H1 (cell line): Measurements from ENCODE around the gene C17orf113. TPM values are rescaled to one million over a fixed set of nuclear protein-coding genes. Genes with fewer than 3 reads are reported as not detected.

Experiments
- CTCF ChIA-PET: fragments of 300-600 bp; sonication (Branson Sonifier 250); formaldehyde crosslinking; loops from one replicate; lab custom pipeline; 2021; ENCODE audit not compliant: partially characterized antibody; lab: Charles Lee
- POLR2A ChIA-PET: fragments of 300-600 bp; sonication (Branson Sonifier 250); formaldehyde crosslinking; loops from one replicate; lab custom pipeline; 2021; ENCODE audit warnings: inconsistent platforms; ENCODE audit not compliant: partially characterized antibody; lab: Charles Lee
- DNase-seq, 2 experiments: peaks; one replicate each; pipeline versions ENCODE4 v3.0.0 to v3.0.0-alpha.2; 2010 to 2022; ENCODE audit warnings: low spot score in 2 of 2, low read depth in 1 of 2, mixed read lengths in 1 of 2
- FAIRE-seq: peaks from 2 replicates; lab custom pipeline; 2011; peaks lifted over from hg19 to GRCh38; lab: Jason Lieb, UNC
- H2AFZ ChIP-seq: 2 replicates; pipeline ENCODE4 v1.8.1; 2012; ENCODE audit warnings: low read length, inconsistent platforms
- H2AK5ac ChIP-seq: 2 replicates; pipeline ENCODE4 v1.6.1; 2013; ENCODE audit warnings: low read depth, low read length
- H2BK120ac ChIP-seq: replicated peaks from 2 replicates; pipeline ENCODE3; 2013; ENCODE audit warnings: low read depth, low read length, inconsistent platforms
- H2BK12ac ChIP-seq: 2 replicates; pipeline ENCODE4 v1.6.1; 2013; ENCODE audit warnings: low read depth, low read length
- H2BK15ac ChIP-seq: 2 replicates; pipeline ENCODE4 v1.6.1; 2013; ENCODE audit warnings: low read length
- H2BK20ac ChIP-seq: 2 replicates; pipeline ENCODE4 v1.6.1; 2013; ENCODE audit warnings: low read length
- H2BK5ac ChIP-seq: 2 replicates; pipeline ENCODE4 v1.6.1; 2013; ENCODE audit warnings: low read depth, low read length
- H3K14ac ChIP-seq: 2 replicates; pipeline ENCODE4 v1.6.1; 2013; ENCODE audit warnings: inconsistent platforms; ENCODE audit not compliant: insufficient read length
- H3K18ac ChIP-seq: 2 replicates; pipeline ENCODE4 v1.6.1; 2013; ENCODE audit warnings: low read length; ENCODE audit errors: extremely low read depth
- H3K23ac ChIP-seq: 2 replicates; pipeline ENCODE4 v1.6.1; 2013; ENCODE audit warnings: inconsistent platforms; ENCODE audit not compliant: insufficient read length
- H3K23me2 ChIP-seq: 2 replicates; pipeline ENCODE4 v1.6.1; 2013; ENCODE audit warnings: low read depth, low read length
- H3K27ac ChIP-seq: 2 replicates; pipeline ENCODE4 v1.6.1; 2011; ENCODE audit warnings: low read depth, low read length, inconsistent platforms
- H3K27me3 ChIP-seq, 4 experiments: replicated peaks in 1 of 4; 1 replicate in 1 of 4; 2 replicates in 3 of 4; pipeline versions ENCODE4 v1.6.1 to v1.8.1; 2011 to 2013; ENCODE audit warnings: low read length in 3 of 4, mild to moderate bottlenecking in 3 of 4, inconsistent platforms in 2 of 4, mixed read lengths in 2 of 4, moderate library complexity in 1 of 4; ENCODE audit not compliant: control insufficient read depth in 3 of 4, insufficient read depth in 3 of 4; ENCODE audit errors: extremely low read depth in 1 of 4
- H3K36me3 ChIP-seq, 4 experiments: 2 replicates each; pipeline versions ENCODE4 v1.6.1 to v1.8.1; 2011 to 2013; ENCODE audit warnings: mild to moderate bottlenecking in 4 of 4, low read length in 3 of 4, moderate library complexity in 2 of 4, control low read depth in 1 of 4, inconsistent platforms in 1 of 4; ENCODE audit not compliant: insufficient read depth in 4 of 4, control insufficient read depth in 2 of 4
- H3K4ac ChIP-seq: replicated peaks from 2 replicates; pipeline ENCODE3; 2013; ENCODE audit warnings: low read length, low read depth, mixed read lengths, inconsistent platforms; ENCODE audit not compliant: insufficient read length
- H3K4me1 ChIP-seq, 4 experiments: replicated peaks in 1 of 4; 1 replicate in 1 of 4; 2 replicates in 3 of 4; pipeline versions ENCODE4 v1.6.1 to v1.8.1; 2011 to 2013; ENCODE audit warnings: low read length in 3 of 4, inconsistent platforms in 2 of 4, mixed read lengths in 1 of 4; ENCODE audit not compliant: insufficient read depth in 4 of 4, control insufficient read depth in 3 of 4
- H3K4me2 ChIP-seq, 2 experiments: 2 replicates each; pipeline versions ENCODE4 v1.6.1 to v1.8.1; 2011 to 2013; ENCODE audit warnings: low read depth in 2 of 2, low read length in 2 of 2, control low read depth in 1 of 2, inconsistent platforms in 1 of 2, mild to moderate bottlenecking in 1 of 2; ENCODE audit not compliant: insufficient read depth in 1 of 2
- H3K4me3 ChIP-seq, 4 experiments: fragments of 200-600, 300-600 bp in 1 of 4; sonication (generic), shearing (Covaris generic), sonication (Bioruptor Twin) in 1 of 4; 2 replicates each; pipeline versions ENCODE4 v1.5.1 to v1.8.1; 2011 to 2016; ENCODE audit warnings: low read length in 4 of 4, low read depth in 3 of 4, control low read depth in 2 of 4, inconsistent platforms in 2 of 4, mild to moderate bottlenecking in 2 of 4, mixed read lengths in 1 of 4, moderate library complexity in 1 of 4; ENCODE audit not compliant: insufficient read depth in 2 of 4; ENCODE audit errors: extremely low read depth in 1 of 4
- H3K56ac ChIP-seq: replicated peaks from 2 replicates; pipeline ENCODE3; 2013; ENCODE audit warnings: low read depth, mild to moderate bottlenecking, mixed read lengths, low read length, inconsistent platforms; ENCODE audit not compliant: insufficient read length
- H3K79me1 ChIP-seq: 2 replicates; pipeline ENCODE4 v1.6.1; 2013; ENCODE audit warnings: low read depth, low read length, control low read depth
- H3K79me2 ChIP-seq, 2 experiments: 2 replicates each; pipeline versions ENCODE4 v1.6.1 to v1.8.1; 2012 to 2013; ENCODE audit warnings: low read length in 2 of 2, mild to moderate bottlenecking in 2 of 2, inconsistent platforms in 1 of 2; ENCODE audit not compliant: insufficient read depth in 2 of 2, control insufficient read depth in 1 of 2
- H3K9ac ChIP-seq, 4 experiments: replicated peaks in 1 of 4; 1 replicate in 1 of 4; 2 replicates in 3 of 4; pipeline versions ENCODE4 v1.6.1 to v1.8.1; 2011 to 2013; ENCODE audit warnings: low read depth in 3 of 4, low read length in 3 of 4, control low read depth in 2 of 4, mild to moderate bottlenecking in 2 of 4, moderate library complexity in 2 of 4, inconsistent platforms in 1 of 4; ENCODE audit errors: extremely low read depth in 1 of 4
- H3K9me3 ChIP-seq, 2 experiments: 2 replicates each; pipeline versions ENCODE4 v1.6.1 to v1.8.1; 2012 to 2013; ENCODE audit warnings: mild to moderate bottlenecking in 2 of 2, moderate library complexity in 2 of 2, control low read depth in 1 of 2, inconsistent platforms in 1 of 2, low read depth in 1 of 2, low read length in 1 of 2, mixed read lengths in 1 of 2; ENCODE audit not compliant: insufficient read depth in 2 of 2
- H4K20me1 ChIP-seq, 2 experiments: replicated peaks in 1 of 2; 2 replicates each; pipeline versions ENCODE3 to v1.8.1; 2011 to 2013; ENCODE audit warnings: inconsistent platforms in 2 of 2, low read length in 2 of 2, mild to moderate bottlenecking in 1 of 2; ENCODE audit not compliant: insufficient read depth in 2 of 2, control insufficient read depth in 1 of 2
- H4K5ac ChIP-seq: 2 replicates; pipeline ENCODE4 v1.6.1; 2013; ENCODE audit warnings: low read length, low read depth, mixed read lengths, inconsistent platforms; ENCODE audit not compliant: insufficient read length
- H4K8ac ChIP-seq: 2 replicates; pipeline ENCODE4 v1.8.0; 2013; ENCODE audit warnings: mild to moderate bottlenecking, moderate library complexity, low read length, inconsistent platforms; ENCODE audit not compliant: insufficient read depth; ENCODE audit errors: extremely low read depth
- H4K91ac ChIP-seq: replicated peaks from 2 replicates; pipeline ENCODE3; 2013; ENCODE audit warnings: low read length, mixed read lengths, inconsistent platforms; ENCODE audit not compliant: insufficient read length
- CBX5 ChIP-seq: fragments of 300-800, 300-1000 bp; sonication (generic); IDR thresholded peaks from 2 replicates; pipeline ENCODE4 v1.7.1; 2016; ENCODE audit warnings: antibody characterized with exemption, low read length, low read depth
- FOSL1 ChIP-seq: IDR thresholded peaks from 2 replicates; pipeline ENCODE4 v1.6.1; 2011; ENCODE audit warnings: mild to moderate bottlenecking, low read depth, low read length, moderate library complexity; ENCODE audit not compliant: insufficient read depth
- HDAC2 ChIP-seq, 2 experiments: fragments of 300-600 bp in 1 of 2; sonication (generic) in 1 of 2; IDR thresholded peaks; 2 replicates each; pipeline ENCODE4 v1.6.1; 2011 to 2012; ENCODE audit warnings: low read depth in 2 of 2, low read length in 2 of 2, mild to moderate bottlenecking in 2 of 2, moderate library complexity in 2 of 2, borderline replicate concordance in 1 of 2, inconsistent platforms in 1 of 2
- PHF8 ChIP-seq: fragments of 200-600 bp; sonication (generic); conservative IDR thresholded peaks from 2 replicates; pipeline ENCODE4 v1.7.1; 2012; ENCODE audit warnings: low read depth, mild to moderate bottlenecking, inconsistent platforms, low read length, moderate library complexity
- RFX5 ChIP-seq: IDR thresholded peaks from 2 replicates; pipeline ENCODE4 v1.6.1; 2011; ENCODE audit warnings: low read depth, low read length, improper control_type of control experiment, borderline replicate concordance
- SAP30 ChIP-seq: fragments of 300-600 bp; sonication (generic); IDR thresholded peaks from 2 replicates; pipeline ENCODE4 v1.7.1; 2012; ENCODE audit warnings: low read length, moderate library complexity, mild to moderate bottlenecking, inconsistent platforms; ENCODE audit not compliant: insufficient read depth, insufficient replicate concordance
- TAF7 ChIP-seq: optimal IDR thresholded peaks from 2 replicates; pipeline ENCODE3; 2011; ENCODE audit warnings: low read depth, mild to moderate bottlenecking, inconsistent platforms, low read length, moderate library complexity, borderline replicate concordance
- TBP ChIP-seq: IDR thresholded peaks from 2 replicates; pipeline ENCODE4 v1.6.1; 2011; ENCODE audit warnings: low read depth, low read length, improper control_type of control experiment
- TEAD4 ChIP-seq: IDR thresholded peaks from 2 replicates; pipeline ENCODE4 v1.6.1; 2012; ENCODE audit warnings: low read depth, low read length, inconsistent platforms, mixed read lengths
- WGBS, 2 experiments: shearing (Covaris generic) in 1 of 2; methylation state at CpG; one replicate each; pipeline versions ENCODE4 v1.1.6 to v1.1.7; 2013 to 2015; ENCODE audit warnings: low lambda C conversion rate in 2 of 2, mixed read lengths in 2 of 2, inconsistent platforms in 1 of 2, low coverage in 1 of 2, missing lambda C conversion rate in 1 of 2; ENCODE audit not compliant: insufficient replicate concordance in 2 of 2, insufficient coverage in 1 of 2, insufficient read length in 1 of 2; ENCODE audit errors: extremely low coverage in 1 of 2, missing lambda C conversion rate in 1 of 2; 5-methylcytosine and 5-hydroxymethylcytosine counted together
- polyA plus RNA-seq, 7 experiments: library from polyadenylated mRNA; depleted of rRNA in 3 of 7; stranded (reverse) in 5 of 7; unstranded in 2 of 7; fragments of >200 nt in 5 of 7; fragments of 200-250 nt in 2 of 7; gene quantifications; 1 replicate in 5 of 7; 2 replicates in 1 of 7; 4 replicates in 1 of 7; pipeline versions ENCODE4 v1.2.1 to v1.2.3, GENCODE V29; 2011 to 2013; ENCODE audit warnings: missing spikeins in 2 of 7, mixed read lengths in 2 of 7
- total RNA-seq: library from RNA; stranded (reverse); fragmentation: NEBNext Ultra II Directional; extraction: Animal tissue kit (Norgen Biotek cat#: 25700); gene quantifications from 2 replicates; pipeline ENCODE4 v1.2.1, GENCODE V29; 2021

Gene C17orf113
- total and polyA plus RNA-seq, 2 of the 8 experiments (the other 6 are each of a cell fraction or from before 2014, with no cell fraction given), result 1.0 to 1.4 TPM

DNA sequence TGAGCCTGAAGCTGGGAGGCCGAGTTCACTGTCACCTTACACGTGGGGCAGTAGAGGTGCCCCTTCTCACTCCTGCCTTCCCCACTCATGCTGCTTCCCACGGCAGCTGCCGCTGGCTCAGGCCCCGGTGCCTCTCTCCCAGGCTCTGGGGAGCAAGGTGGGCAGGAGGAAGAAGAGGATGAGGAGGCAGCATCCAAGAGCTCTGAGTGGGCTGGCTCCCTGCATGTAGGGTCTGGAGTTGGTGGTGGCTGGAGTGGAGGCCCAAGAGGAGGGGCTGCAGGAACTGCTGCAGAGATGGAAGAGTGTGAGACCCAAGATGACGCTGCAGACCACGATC, 21.6 kb downstream of the C17orf113 start:
- DNase-seq, result no peak
- Histone ChIP-seq H4K5ac (no peak overlapping the region), H2AK5ac (no peak overlapping the region), H2BK12ac (no peak overlapping the region; the same call in 1 of the 2 replicates), H2BK20ac (0 out of 2 replicates have a peak overlapping the region, but pooled peaks have one; percentile 72), H3K27ac (no peak overlapping the region), H2BK15ac (no peak overlapping the region), H3K9ac (no peak overlapping the region), H3K14ac (no peak overlapping the region), H3K23ac (no peak overlapping the region), H3K27me3 (no peaks in the 10 kb centered on the region), H3K23me2 (0 out of 2 replicates have a peak, but pooled peaks cover 2% of the 10 kb centered on the region), H4K8ac (no peak overlapping the region), H3K4me1 (peaks cover 0 to 12% (median 5%) of the 10 kb centered on the region in 4 experiments; a peak in 4 of 7 replicates), H3K79me2 (no peaks in the 10 kb centered on the region), H3K36me3 (peaks cover 1 to 9% (median 5%) of the 10 kb centered on the region in 4 experiments; a peak in 5 of 8 replicates), H3K9me3 (no peaks in the 10 kb centered on the region), H2BK5ac (no peak overlapping the region; the same call in 1 of the 2 replicates), H3K79me1 (0 out of 2 replicates have a peak, but pooled peaks cover 2% of the 10 kb centered on the region), H2BK120ac (no peak overlapping the region), H3K18ac (peak overlapping the region; percentile 60; the same call in 1 of the 2 replicates), H3K56ac (no peak overlapping the region), H4K91ac (peak overlapping the region; percentile 8), H4K20me1 (no peaks in the 10 kb centered on the region), H2AFZ (no peak overlapping the region), H3K4me2 (no peak overlapping the region), H3K4me3 (no peak overlapping the region), H3K4ac (no peak overlapping the region)
- ChIA-PET CTCF (interaction anchor here (0.7 to 38.8 kb wide), 21 partner anchors 12 to 194 kb away, joined by 3 to 1084 read pairs (median 5); partner anchors contain the start of genes CNP, DHX58, DNAJC7 and HSPB9), POLR2A (interaction anchor here (0.9 to 6.0 kb wide), 12 partner anchors 9 to 508 kb away, joined by 3 to 51 read pairs (median 3); partner anchors contain the start of genes DHX58, DNAJC7 and NKIRAS2)
- no peak for FAIRE-seq
- TF ChIP-seq HDAC2 (IDR thresholded peaks at IDR 0.05; ENCODE audit: borderline replicate concordance in 1 of 2, low read depth in 2 of 2, low read length in 2 of 2) (no peak), TEAD4 (no peak), SAP30 (no peak), FOSL1 (no peak), TBP (no peak), RFX5 (no peak), CBX5 (no peak), PHF8 (no peak), TAF7 (no peak)
- WGBS, 2 experiments, result 82% methylated on average over 6 of the region's 7 CpGs; no CpG with 5 or more reads in 1 of the 2 experiments
